Activated B cell treated with CpG ODN at 0.5 μM for 24 hours (primary cell): ENCODE measurements around the gene CD4. TPM values are rescaled to one million over a fixed set of nuclear protein-coding genes. Genes with fewer than 3 reads are reported as not detected.

Experiments
- ATAC-seq: fragments of 200-7000 bp; cut with Tn5 transposase; one replicate; pipeline ENCODE4 v1.10.0; 2021; ENCODE audit warnings: low read depth, mild to moderate bottlenecking, moderate library complexity
- CTCF ChIA-PET: fragments of 350-600 bp; sonication (Branson Sonifier 250); formaldehyde crosslinking; loops from one replicate; lab custom pipeline; 2021; ENCODE audit warnings: antibody characterized with exemption; lab: Charles Lee
- POLR2A ChIA-PET: fragments of 350-600 bp; sonication (Branson Sonifier 250); formaldehyde crosslinking; loops from one replicate; lab custom pipeline; 2021; ENCODE audit warnings: antibody characterized with exemption; lab: Charles Lee
- DNase-seq: peaks from one replicate; pipeline ENCODE4 v3.0.0; 2022
- H3K27ac Mint-ChIP-seq: one replicate; pipeline ENCODE4 v1.8.0; 2020; ENCODE audit warnings: mixed read lengths
- H3K27me3 Mint-ChIP-seq: one replicate; pipeline ENCODE4 v1.8.0; 2021; ENCODE audit warnings: mixed read lengths
- H3K36me3 Mint-ChIP-seq: one replicate; pipeline ENCODE4 v1.8.0; 2021; ENCODE audit warnings: low read depth, mixed read lengths
- H3K4me1 Mint-ChIP-seq: one replicate; pipeline ENCODE4 v1.8.0; 2021; ENCODE audit warnings: mixed read lengths
- H3K4me3 Mint-ChIP-seq: one replicate; pipeline ENCODE4 v1.8.0; 2020; ENCODE audit warnings: mild to moderate bottlenecking, mixed read lengths
- H3K9me3 Mint-ChIP-seq: one replicate; pipeline ENCODE4 v1.8.0; 2020; ENCODE audit warnings: mixed read lengths
- intact Hi-C: fragments of 100-400 bp; cut with micrococcal nuclease; formaldehyde crosslinking; loops from one replicate; pipeline ENCODE4 v1.15.1; 2024
- total RNA-seq: library from RNA; stranded (reverse); gene quantifications from 2 replicates; pipeline ENCODE4 v1.2.3, GENCODE V29; 2022
- TF ChIP-seq, protein P1 (sequence below): fragments of 200-600 bp; IDR thresholded peaks from one replicate; pipeline ENCODE4 v1.8.0; 2022; ENCODE audit warnings: antibody characterized with exemption, mild to moderate bottlenecking

CD4 gene
- total RNA-seq, 1 donor from 2014 or later: 0.22 TPM

DNA sequence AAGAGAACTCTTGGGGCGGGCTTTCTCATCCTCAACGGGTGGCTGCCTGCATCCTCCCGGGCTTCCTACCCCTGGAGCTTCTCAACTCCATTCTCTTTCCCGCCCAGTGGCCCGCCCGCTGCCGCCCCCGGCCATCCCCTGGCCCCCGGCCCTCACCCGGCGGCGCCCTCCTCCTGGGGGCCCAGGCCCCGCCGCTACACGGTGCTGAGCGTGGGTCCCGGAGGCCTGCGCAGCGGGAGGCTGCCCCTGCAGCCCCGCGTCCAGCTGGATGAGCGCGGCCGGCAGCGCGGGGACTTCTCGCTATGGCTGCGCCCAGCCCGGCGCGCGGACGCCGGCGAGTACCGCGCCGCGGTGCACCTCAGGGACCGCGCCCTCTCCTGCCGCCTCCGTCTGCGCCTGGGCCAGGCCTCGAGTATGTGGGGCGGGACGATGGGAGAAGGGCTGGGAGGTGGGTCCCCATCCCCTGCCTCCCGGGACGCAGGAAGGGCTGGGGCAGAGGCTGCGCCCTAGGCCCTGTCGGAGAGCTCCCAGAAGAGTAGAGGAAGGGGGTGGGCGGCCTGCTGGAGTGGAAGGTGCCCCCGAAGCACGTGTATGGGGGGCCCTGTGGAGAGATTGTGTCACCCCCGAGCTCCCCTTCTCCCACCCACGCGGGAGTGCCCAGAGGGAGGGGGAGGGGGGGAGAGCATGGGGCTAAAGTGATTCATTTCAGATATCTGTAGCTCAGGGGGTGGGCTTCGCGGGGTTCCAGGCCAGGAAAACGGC is 15.6 kb upstream of the CD4 start:
- ATAC-seq: no peak
- no peak overlapping the region for H3K4me3 Mint-ChIP-seq

DNA sequence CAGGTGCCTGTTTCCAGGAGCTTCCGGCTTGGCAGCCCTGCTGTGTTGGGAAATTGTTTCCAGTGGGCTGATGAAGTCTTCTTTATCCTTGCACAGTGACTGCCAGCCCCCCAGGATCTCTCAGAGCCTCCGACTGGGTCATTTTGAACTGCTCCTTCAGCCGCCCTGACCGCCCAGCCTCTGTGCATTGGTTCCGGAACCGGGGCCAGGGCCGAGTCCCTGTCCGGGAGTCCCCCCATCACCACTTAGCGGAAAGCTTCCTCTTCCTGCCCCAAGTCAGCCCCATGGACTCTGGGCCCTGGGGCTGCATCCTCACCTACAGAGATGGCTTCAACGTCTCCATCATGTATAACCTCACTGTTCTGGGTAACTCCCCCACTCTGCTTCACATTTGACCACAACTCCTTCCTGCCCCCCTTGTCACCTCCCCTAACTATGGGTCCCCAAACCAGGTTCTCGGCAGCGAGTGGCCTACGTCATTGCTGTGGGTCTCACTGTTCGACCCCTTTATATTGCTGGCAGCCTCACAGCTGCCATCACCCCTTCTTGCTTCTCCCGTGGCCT is 14.7 kb upstream of the CD4 start:
- H3K27ac Mint-ChIP-seq: no peak overlapping the region
- H3K36me3 Mint-ChIP-seq: no peaks in the 10 kb centered on the region
- ATAC-seq (no peak), DNase-seq (no peak)
- H3K4me3 Mint-ChIP-seq: no peak overlapping the region
- intact Hi-C loops: no loop called here
- TF ChIP-seq, protein P1, sequence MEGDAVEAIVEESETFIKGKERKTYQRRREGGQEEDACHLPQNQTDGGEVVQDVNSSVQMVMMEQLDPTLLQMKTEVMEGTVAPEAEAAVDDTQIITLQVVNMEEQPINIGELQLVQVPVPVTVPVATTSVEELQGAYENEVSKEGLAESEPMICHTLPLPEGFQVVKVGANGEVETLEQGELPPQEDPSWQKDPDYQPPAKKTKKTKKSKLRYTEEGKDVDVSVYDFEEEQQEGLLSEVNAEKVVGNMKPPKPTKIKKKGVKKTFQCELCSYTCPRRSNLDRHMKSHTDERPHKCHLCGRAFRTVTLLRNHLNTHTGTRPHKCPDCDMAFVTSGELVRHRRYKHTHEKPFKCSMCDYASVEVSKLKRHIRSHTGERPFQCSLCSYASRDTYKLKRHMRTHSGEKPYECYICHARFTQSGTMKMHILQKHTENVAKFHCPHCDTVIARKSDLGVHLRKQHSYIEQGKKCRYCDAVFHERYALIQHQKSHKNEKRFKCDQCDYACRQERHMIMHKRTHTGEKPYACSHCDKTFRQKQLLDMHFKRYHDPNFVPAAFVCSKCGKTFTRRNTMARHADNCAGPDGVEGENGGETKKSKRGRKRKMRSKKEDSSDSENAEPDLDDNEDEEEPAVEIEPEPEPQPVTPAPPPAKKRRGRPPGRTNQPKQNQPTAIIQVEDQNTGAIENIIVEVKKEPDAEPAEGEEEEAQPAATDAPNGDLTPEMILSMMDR: no peak
- peaks cover 68% of the 10 kb centered on the region for H3K27me3 Mint-ChIP-seq
- CTCF ChIA-PET: interaction anchor here (4.9 kb wide), 1 partner anchor 20 kb away, joined by 44 read pairs; the partner anchor contains the start of gene MLF2
- peaks cover 17% of the 10 kb centered on the region for H3K4me1 Mint-ChIP-seq
- no peaks in the 10 kb centered on the region for H3K9me3 Mint-ChIP-seq
- POLR2A ChIA-PET: interaction anchor here (0.9 kb wide), 1 partner anchor 22 kb away, joined by 3 read pairs; the partner anchor contains the start of gene MLF2

More for the DNA sequence above, 15.6 kb upstream of the CD4 start:
- POLR2A ChIA-PET: interaction anchor here (0.9 kb wide), 1 partner anchor 21 kb away, joined by 3 read pairs; the partner anchor contains the start of gene MLF2
- Mint-ChIP-seq H3K27ac (no peak overlapping the region), H3K27me3 (peaks cover 73% of the 10 kb centered on the region), H3K4me1 (peaks cover 13% of the 10 kb centered on the region), H3K36me3 (no peaks in the 10 kb centered on the region), H3K9me3 (no peaks in the 10 kb centered on the region)
- DNase-seq: no peak
- intact Hi-C loops: no loop called here
- TF ChIP-seq, protein P1: no peak
- CTCF ChIA-PET: no interaction called here

DNA sequence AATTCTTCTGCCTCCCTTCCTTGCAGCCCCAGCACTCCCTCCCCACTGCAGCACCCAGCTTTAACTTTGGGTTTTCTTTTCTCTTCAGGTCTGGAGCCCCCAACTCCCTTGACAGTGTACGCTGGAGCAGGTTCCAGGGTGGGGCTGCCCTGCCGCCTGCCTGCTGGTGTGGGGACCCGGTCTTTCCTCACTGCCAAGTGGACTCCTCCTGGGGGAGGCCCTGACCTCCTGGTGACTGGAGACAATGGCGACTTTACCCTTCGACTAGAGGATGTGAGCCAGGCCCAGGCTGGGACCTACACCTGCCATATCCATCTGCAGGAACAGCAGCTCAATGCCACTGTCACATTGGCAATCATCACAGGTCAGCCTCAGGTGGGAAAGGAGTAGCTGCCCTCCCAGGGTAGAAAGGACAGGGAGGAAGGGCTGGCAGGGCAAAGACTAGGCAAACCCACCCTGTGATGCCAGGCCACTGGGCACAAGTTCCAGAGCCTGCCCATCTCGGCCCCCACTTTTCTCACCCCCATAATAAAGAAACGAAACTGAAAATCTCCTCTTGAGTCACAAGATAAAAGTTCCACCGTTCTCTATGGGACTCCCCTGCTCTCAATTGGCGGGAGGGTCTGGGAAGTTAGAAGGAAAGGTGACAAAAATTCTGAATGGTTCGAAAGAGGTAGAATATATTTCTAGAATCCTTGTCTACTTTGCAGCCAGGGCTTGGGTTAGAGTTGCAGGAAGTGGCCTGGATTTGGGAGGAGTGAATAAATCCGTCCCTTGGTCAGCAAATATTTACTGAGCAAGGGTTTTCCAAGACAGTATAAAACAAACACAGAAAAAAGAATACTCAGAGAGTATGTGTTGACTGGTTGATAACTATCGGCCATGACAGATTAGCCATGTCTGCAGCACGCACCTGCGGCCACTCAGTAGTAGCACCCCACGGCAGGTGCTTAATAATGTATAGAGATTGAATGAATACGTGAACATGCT is 13.8 kb upstream of the CD4 start:
- no peak overlapping the region for H3K4me3 Mint-ChIP-seq
- H3K27me3 Mint-ChIP-seq: peaks cover 60% of the 10 kb centered on the region
- intact Hi-C loops: no loop called here
- CTCF ChIA-PET: interaction anchor here (4.9 kb wide), 1 partner anchor 21 kb away, joined by 44 read pairs; the partner anchor contains the start of gene MLF2
- no peak for ATAC-seq
- DNase-seq: no peak
- TF ChIP-seq, protein P1: no peak
- no peaks in the 10 kb centered on the region for H3K9me3 Mint-ChIP-seq
- peaks cover 17% of the 10 kb centered on the region for H3K4me1 Mint-ChIP-seq
- H3K27ac Mint-ChIP-seq: no peak overlapping the region
- H3K36me3 Mint-ChIP-seq: no peaks in the 10 kb centered on the region
- POLR2A ChIA-PET: no interaction called here

DNA sequence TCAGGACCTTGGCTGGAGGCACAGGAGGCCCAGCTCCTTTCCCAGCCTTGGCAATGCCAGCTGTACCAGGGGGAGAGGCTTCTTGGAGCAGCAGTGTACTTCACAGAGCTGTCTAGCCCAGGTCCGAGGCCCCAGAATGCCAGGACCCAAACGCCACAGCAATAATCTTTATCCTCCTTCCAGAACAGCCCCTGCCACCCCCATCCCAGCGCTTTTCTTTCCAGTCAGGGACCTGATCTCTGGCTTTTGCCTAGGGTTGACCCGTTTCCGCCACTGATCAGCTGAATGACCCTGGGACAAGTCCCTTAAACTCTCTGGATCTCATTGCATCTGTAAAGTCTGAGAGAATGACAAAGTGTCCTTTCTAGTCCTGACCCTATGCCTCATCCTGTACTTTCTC is 11.9 kb upstream of the CD4 start:
- intact Hi-C loops: no loop called here
- H3K4me1 Mint-ChIP-seq: peaks cover 12% of the 10 kb centered on the region
- ATAC-seq: no peak
- no peaks in the 10 kb centered on the region for H3K36me3 Mint-ChIP-seq
- ChIA-PET POLR2A (interaction anchor here (1.1 kb wide), 1 partner anchor 91 kb away, joined by 3 read pairs; no protein-coding TSS in a partner anchor), CTCF (interaction anchor here (0.9 to 4.9 kb wide), 3 partner anchors 11 to 158 kb away, joined by 3 to 44 read pairs (median 4); partner anchors contain the start of gene MLF2)
- no peak overlapping the region for H3K27ac Mint-ChIP-seq
- no peak for DNase-seq
- no peaks in the 10 kb centered on the region for H3K9me3 Mint-ChIP-seq
- TF ChIP-seq, protein P1: no peak
- peaks cover 48% of the 10 kb centered on the region for H3K27me3 Mint-ChIP-seq
- no peak overlapping the region for H3K4me3 Mint-ChIP-seq
